ES-I3 (cell line): ENCODE results near the gene C10orf120.

Source experiments
- H3K36me3 ChIP-seq: 2 replicates; pipeline ENCODE4 v1.6.1; 2013; ENCODE audit warnings: mild to moderate bottlenecking, low read length, control low read depth, moderate library complexity; ENCODE audit not compliant: insufficient read depth
- H3K4me1 ChIP-seq: 2 replicates; pipeline ENCODE4 v1.6.1; 2013; ENCODE audit warnings: mild to moderate bottlenecking, control low read depth, low read length; ENCODE audit not compliant: insufficient read depth
- H3K9ac ChIP-seq: 2 replicates; pipeline ENCODE4 v1.6.1; 2013; ENCODE audit warnings: low read depth, mild to moderate bottlenecking, low read length, moderate library complexity
- H3K9me3 ChIP-seq: 2 replicates; pipeline ENCODE4 v1.6.1; 2013; ENCODE audit warnings: mild to moderate bottlenecking, low read length, moderate library complexity; ENCODE audit not compliant: control insufficient read depth, insufficient read depth

C10orf120 gene

GRCh38 chr10:122660696-122661095, 39.0 kb downstream of the C10orf120 start:
- no peaks in the 10 kb centered on the region for H3K9me3 ChIP-seq
- no peak overlapping the region for H3K9ac ChIP-seq
- no peaks in the 10 kb centered on the region for H3K36me3 ChIP-seq
- H3K4me1 ChIP-seq = no peaks in the 10 kb centered on the region

GRCh38 chr10:122659651-122660050, 40.0 kb downstream of the C10orf120 start:
- no peaks in the 10 kb centered on the region for H3K9me3 ChIP-seq
- no peak overlapping the region for H3K9ac ChIP-seq
- no peaks in the 10 kb centered on the region for H3K4me1 ChIP-seq
- H3K36me3 ChIP-seq = no peaks in the 10 kb centered on the region

GRCh38 chr10:122659126-122659525, 40.5 kb downstream of the C10orf120 start:
- no peaks in the 10 kb centered on the region for H3K4me1 ChIP-seq
- H3K9me3 ChIP-seq = no peaks in the 10 kb centered on the region
- no peak overlapping the region for H3K9ac ChIP-seq
- no peaks in the 10 kb centered on the region for H3K36me3 ChIP-seq

GRCh38 chr10:122658356-122659049, 41.1 kb downstream of the C10orf120 start:
- Histone ChIP-seq H3K4me1 (no peaks in the 10 kb centered on the region), H3K9me3 (no peaks in the 10 kb centered on the region)

GRCh38 chr10:122657729-122658128, 41.9 kb downstream of the C10orf120 start:
- H3K9me3 ChIP-seq = no peaks in the 10 kb centered on the region
- H3K9ac ChIP-seq = no peak overlapping the region
- no peaks in the 10 kb centered on the region for H3K4me1 ChIP-seq
- no peaks in the 10 kb centered on the region for H3K36me3 ChIP-seq

More at GRCh38 chr10:122658356-122659049, 41.1 kb downstream of the C10orf120 start:
- H3K9ac ChIP-seq = no peak overlapping the region
- no peaks in the 10 kb centered on the region for H3K36me3 ChIP-seq

- Histone ChIP-seq H3K9me3 (no peaks in the 10 kb centered on the region), H3K4me1 (no peaks in the 10 kb centered on the region), H3K36me3 (no peaks in the 10 kb centered on the region), H3K9ac (no peak overlapping the region)
These were observed 42.4 kb downstream of the C10orf120 start for GRCh38 chr10:122657255-122657654.

GRCh38 chr10:122656741-122657140, 42.9 kb downstream of the C10orf120 start:
- H3K9ac ChIP-seq = no peak overlapping the region
- H3K36me3 ChIP-seq = no peaks in the 10 kb centered on the region
- no peaks in the 10 kb centered on the region for H3K9me3 ChIP-seq
- no peaks in the 10 kb centered on the region for H3K4me1 ChIP-seq

- no peaks in the 10 kb centered on the region for H3K36me3 ChIP-seq
- no peak overlapping the region for H3K9ac ChIP-seq
These were observed 43.3 kb downstream of the C10orf120 start for GRCh38 chr10:122656308-122656705.

GRCh38 chr10:122655524-122656307, 43.9 kb downstream of the C10orf120 start:
- Histone ChIP-seq H3K4me1 (no peaks in the 10 kb centered on the region), H3K9me3 (no peaks in the 10 kb centered on the region), H3K9ac (no peak overlapping the region), H3K36me3 (no peaks in the 10 kb centered on the region)

More at GRCh38 chr10:122656308-122656705, 43.3 kb downstream of the C10orf120 start:
- Histone ChIP-seq H3K9me3 (no peaks in the 10 kb centered on the region), H3K4me1 (no peaks in the 10 kb centered on the region)

- Histone ChIP-seq H3K9ac (no peak overlapping the region), H3K9me3 (no peaks in the 10 kb centered on the region), H3K36me3 (no peaks in the 10 kb centered on the region), H3K4me1 (no peaks in the 10 kb centered on the region)
These were observed 49.3 kb downstream of the C10orf120 start for GRCh38 chr10:122650331-122650730.

- Histone ChIP-seq H3K4me1 (no peaks in the 10 kb centered on the region), H3K9ac (no peak overlapping the region), H3K9me3 (no peaks in the 10 kb centered on the region), H3K36me3 (no peaks in the 10 kb centered on the region)
These were observed 49.7 kb downstream of the C10orf120 start for GRCh38 chr10:122649903-122650302.

- H3K36me3 ChIP-seq = no peaks in the 10 kb centered on the region
- H3K4me1 ChIP-seq = no peaks in the 10 kb centered on the region
- no peak overlapping the region for H3K9ac ChIP-seq
- H3K9me3 ChIP-seq = no peaks in the 10 kb centered on the region
These were observed 50.8 kb downstream of the C10orf120 start for GRCh38 chr10:122648599-122649428.
